Adrenal gland (tissue), 12 donors: ENCODE measurements around the gene TP53RK. TPM values are rescaled to one million over a fixed set of nuclear protein-coding genes. Genes with fewer than 3 reads are reported as not detected.

Experiments used
- DNase-seq, 7 donors: peaks; one replicate each; pipeline ENCODE4 v3.0.0-alpha.2; 2019 to 2020
- H3K27ac ChIP-seq, 5 donors: fragments of 200-600 bp; sonication (generic) in 4 of 5; 1 replicate in 3 of 5; 2 replicates in 2 of 5; pipeline versions ENCODE4 v1.5.1 to v1.8.0; 2016 to 2020; ENCODE audit warnings: mild to moderate bottlenecking in 1 of 5
- H3K27me3 ChIP-seq: fragments of 200-600 bp; 2 replicates; pipeline ENCODE4 v1.8.0; 2021
- H3K36me3 ChIP-seq, 2 donors: fragments of 200-600 bp; replicated peaks in 1 of 2; 1 replicate in 1 of 2; 2 replicates in 1 of 2; pipeline versions ENCODE4 v1.5.1 to v1.8.0; 2018 to 2022
- H3K4me1 ChIP-seq, 2 donors: fragments of 200-600 bp; replicated peaks in 1 of 2; 1 replicate in 1 of 2; 2 replicates in 1 of 2; pipeline versions ENCODE4 v1.5.1 to v1.8.0; 2018 to 2021
- H3K4me3 ChIP-seq, 4 donors: fragments of 200-600 bp; sonication (generic) in 3 of 4; one replicate each; pipeline ENCODE4 v1.5.1; 2016 to 2018
- H3K9me3 ChIP-seq, 3 donors: fragments of 200-600 bp; sonication (generic) in 1 of 3; replicated peaks in 1 of 3; 1 replicate in 2 of 3; 2 replicates in 1 of 3; pipeline versions ENCODE4 v1.5.1 to v1.8.0; 2016 to 2021
- POLR2A ChIP-seq, 2 donors: fragments of 450-650 bp; IDR thresholded peaks; one replicate each; pipeline ENCODE4 v1.6.1; 2017; ENCODE audit warnings: antibody characterized with exemption in 2 of 2, mild to moderate bottlenecking in 2 of 2, moderate library complexity in 1 of 2
- WGBS, 4 donors: extraction: QIAGEN DNeasy Blood & Tissue Kit in 2 of 4; methylation state at CpG; one replicate each; pipeline versions ENCODE4 v1.1.5 to v1.1.7; 2013 to 2017; 5-methylcytosine and 5-hydroxymethylcytosine counted together
- intact Hi-C, 2 donors: fragments of 100-400 bp; cut with DNase I; formaldehyde crosslinking; loops; one replicate each; pipeline versions ENCODE4 v1.14.1 to v1.15.0; 2022 to 2023
- polyA plus RNA-seq, 3 donors: library from polyadenylated mRNA; stranded (reverse); fragments of 200-250 nt in 2 of 3; fragments of 350-450 nt in 1 of 3; fragmentation: Illumina TruSeq in 1 of 3; extraction: RNeasy Lipid Tissue Mini Kit (QIAGEN cat#74804) in 1 of 3; gene quantifications; one replicate each; pipeline ENCODE4 v1.2.3, GENCODE V29; 2013 to 2014
- total RNA-seq, 9 donors: library from RNA; depleted of rRNA in 4 of 9; stranded (reverse); fragments of >200 nt in 4 of 9; fragments of 120-200 nt in 1 of 9; fragmentation: NEBNext Ultra II Directional in 1 of 9; extraction: Animal tissue kit (Norgen Biotek cat#: 25700) in 1 of 9; gene quantifications; one replicate each; pipeline versions ENCODE4 v1.1.0 to v1.2.4, GENCODE V29; 2013 to 2023
- TF ChIP-seq, protein P1 (sequence below), 6 experiments: fragments of 450-650 bp in 4 of 6; fragments of 200-600 bp in 2 of 6; sonication (generic) in 1 of 6; IDR thresholded peaks; 1 replicate in 5 of 6; 2 replicates in 1 of 6; pipeline versions ENCODE4 v1.5.1 to v1.8.0; 2016 to 2021; ENCODE audit warnings: antibody characterized with exemption in 6 of 6, mild to moderate bottlenecking in 2 of 6, moderate library complexity in 1 of 6
- donor health status: healthy with polysubstance abuse.
- donor health status: Bipolar disorder and iron deficiency.
- donor health status: DM: yes; HTN: yes; CAD: no.
- donor health status: DM: no; HTN: no; CAD: no.
- donor health status: DM: no; HTN: no; CAD: no.
- donor health status: DM: yes; HTN: yes; CAD: no.

Gene TP53RK
- total and polyA plus RNA-seq, 12 donors: 8.9 to 35.0 (median 16.9) TPM

DNA sequence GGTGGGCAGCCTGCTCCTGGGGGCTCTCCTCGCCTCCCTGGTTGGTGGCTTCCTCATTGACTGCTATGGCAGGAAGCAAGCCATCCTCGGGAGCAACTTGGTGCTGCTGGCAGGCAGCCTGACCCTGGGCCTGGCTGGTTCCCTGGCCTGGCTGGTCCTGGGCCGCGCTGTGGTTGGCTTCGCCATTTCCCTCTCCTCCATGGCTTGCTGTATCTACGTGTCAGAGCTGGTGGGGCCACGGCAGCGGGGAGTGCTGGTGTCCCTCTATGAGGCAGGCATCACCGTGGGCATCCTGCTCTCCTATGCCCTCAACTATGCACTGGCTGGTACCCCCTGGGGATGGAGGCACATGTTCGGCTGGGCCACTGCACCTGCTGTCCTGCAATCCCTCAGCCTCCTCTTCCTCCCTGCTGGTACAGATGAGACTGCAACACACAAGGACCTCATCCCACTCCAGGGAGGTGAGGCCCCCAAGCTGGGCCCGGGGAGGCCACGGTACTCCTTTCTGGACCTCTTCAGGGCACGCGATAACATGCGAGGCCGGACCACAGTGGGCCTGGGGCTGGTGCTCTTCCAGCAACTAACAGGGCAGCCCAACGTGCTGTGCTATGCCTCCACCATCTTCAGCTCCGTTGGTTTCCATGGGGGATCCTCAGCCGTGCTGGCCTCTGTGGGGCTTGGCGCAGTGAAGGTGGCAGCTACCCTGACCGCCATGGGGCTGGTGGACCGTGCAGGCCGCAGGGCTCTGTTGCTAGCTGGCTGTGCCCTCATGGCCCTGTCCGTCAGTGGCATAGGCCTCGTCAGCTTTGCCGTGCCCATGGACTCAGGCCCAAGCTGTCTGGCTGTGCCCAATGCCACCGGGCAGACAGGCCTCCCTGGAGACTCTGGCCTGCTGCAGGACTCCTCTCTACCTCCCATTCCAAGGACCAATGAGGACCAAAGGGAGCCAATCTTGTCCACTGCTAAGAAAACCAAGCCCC, 36.2 kb upstream of the TP53RK start:
- H3K27ac ChIP-seq: no peak overlapping the region
- TF ChIP-seq, protein P1, sequence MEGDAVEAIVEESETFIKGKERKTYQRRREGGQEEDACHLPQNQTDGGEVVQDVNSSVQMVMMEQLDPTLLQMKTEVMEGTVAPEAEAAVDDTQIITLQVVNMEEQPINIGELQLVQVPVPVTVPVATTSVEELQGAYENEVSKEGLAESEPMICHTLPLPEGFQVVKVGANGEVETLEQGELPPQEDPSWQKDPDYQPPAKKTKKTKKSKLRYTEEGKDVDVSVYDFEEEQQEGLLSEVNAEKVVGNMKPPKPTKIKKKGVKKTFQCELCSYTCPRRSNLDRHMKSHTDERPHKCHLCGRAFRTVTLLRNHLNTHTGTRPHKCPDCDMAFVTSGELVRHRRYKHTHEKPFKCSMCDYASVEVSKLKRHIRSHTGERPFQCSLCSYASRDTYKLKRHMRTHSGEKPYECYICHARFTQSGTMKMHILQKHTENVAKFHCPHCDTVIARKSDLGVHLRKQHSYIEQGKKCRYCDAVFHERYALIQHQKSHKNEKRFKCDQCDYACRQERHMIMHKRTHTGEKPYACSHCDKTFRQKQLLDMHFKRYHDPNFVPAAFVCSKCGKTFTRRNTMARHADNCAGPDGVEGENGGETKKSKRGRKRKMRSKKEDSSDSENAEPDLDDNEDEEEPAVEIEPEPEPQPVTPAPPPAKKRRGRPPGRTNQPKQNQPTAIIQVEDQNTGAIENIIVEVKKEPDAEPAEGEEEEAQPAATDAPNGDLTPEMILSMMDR (IDR thresholded peaks at IDR 0.05): no peak
- no peak for TF ChIP-seq POLR2A (IDR thresholded peaks at IDR 0.05)
- no peaks in the 10 kb centered on the region for H3K9me3 ChIP-seq
- no peak for DNase-seq
- 93 to 95% (median 94%) methylated on average over 3 to 27 of the region's 27 CpGs for WGBS, 4 donors
- intact Hi-C loops: no loop called here
- H3K27me3 ChIP-seq: no peaks in the 10 kb centered on the region
- H3K36me3 ChIP-seq: no peaks in the 10 kb centered on the region
- H3K4me1 ChIP-seq: no peaks in the 10 kb centered on the region
- no peak overlapping the region for H3K4me3 ChIP-seq

DNA sequence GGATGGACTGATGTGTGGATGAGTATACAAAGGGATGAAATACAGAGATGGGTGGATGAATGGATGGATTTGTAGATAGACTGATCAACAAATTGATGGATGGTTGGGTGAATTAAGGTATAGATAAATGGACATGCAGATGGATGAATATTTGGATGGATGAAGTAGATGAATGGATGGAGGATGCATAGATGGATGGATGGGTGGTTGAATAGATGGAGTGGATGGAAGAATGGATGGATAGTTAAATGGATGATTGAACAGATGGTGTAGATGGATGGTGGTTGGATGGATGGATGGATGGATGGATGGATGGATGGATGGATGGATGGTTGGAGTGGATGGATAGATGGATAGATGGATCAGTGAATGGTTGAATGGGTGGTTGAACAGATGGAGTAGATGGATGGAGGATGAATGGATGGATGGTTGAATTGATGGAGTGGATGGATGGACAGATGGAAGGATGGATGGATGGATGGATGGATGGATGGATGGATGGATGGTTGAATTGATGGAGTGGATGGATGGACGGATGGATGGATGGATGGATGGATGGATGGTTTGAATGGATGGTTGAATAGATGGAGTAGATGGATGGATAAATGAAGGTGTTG, 35.2 kb upstream of the TP53RK start:
- Histone ChIP-seq H3K27me3 (no peaks in the 10 kb centered on the region), H3K4me1 (no peaks in the 10 kb centered on the region), H3K9me3 (no peaks in the 10 kb centered on the region), H3K36me3 (no peaks in the 10 kb centered on the region), H3K4me3 (no peak overlapping the region), H3K27ac (no peak overlapping the region)
- no peak for DNase-seq
- 31 to 69% (median 56%) methylated on average over 1 of the region's 1 CpG for WGBS, 4 donors
- intact Hi-C loops: no loop called here
- TF ChIP-seq POLR2A (IDR thresholded peaks at IDR 0.05): no peak
- TF ChIP-seq, protein P1 (IDR thresholded peaks at IDR 0.05): no peak

DNA sequence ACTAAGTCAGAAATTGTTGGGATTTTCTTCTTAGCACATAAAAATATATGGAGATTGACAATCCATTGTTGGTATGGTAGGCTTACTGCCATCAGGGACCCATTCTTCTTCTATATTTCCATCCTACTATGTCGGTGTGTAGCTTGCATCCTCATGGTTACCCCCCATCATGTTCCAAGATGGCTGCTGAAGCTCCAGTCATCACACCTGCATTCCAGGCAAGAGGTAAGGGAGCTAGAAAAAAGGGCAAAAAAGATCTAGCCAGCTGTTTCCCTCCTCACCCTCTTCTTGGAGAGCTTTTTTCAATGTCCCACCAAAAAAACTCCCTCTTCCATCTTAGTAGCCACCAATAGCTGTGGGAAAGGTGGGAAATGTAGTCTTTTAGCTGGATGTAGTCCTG, 33.8 kb upstream of the TP53RK start:
- no peak overlapping the region for H3K4me3 ChIP-seq
- TF ChIP-seq POLR2A (IDR thresholded peaks at IDR 0.05): no peak
- TF ChIP-seq, protein P1 (IDR thresholded peaks at IDR 0.05): no peak
- WGBS, 4 donors: 94 to 100% (median 96%) methylated on average over 1 of the region's 1 CpG
- no peaks in the 10 kb centered on the region for H3K4me1 ChIP-seq
- intact Hi-C loops: no loop called here
- no peaks in the 10 kb centered on the region for H3K9me3 ChIP-seq
- H3K36me3 ChIP-seq: no peaks in the 10 kb centered on the region
- no peak for DNase-seq
- no peak overlapping the region for H3K27ac ChIP-seq
- no peaks in the 10 kb centered on the region for H3K27me3 ChIP-seq

DNA sequence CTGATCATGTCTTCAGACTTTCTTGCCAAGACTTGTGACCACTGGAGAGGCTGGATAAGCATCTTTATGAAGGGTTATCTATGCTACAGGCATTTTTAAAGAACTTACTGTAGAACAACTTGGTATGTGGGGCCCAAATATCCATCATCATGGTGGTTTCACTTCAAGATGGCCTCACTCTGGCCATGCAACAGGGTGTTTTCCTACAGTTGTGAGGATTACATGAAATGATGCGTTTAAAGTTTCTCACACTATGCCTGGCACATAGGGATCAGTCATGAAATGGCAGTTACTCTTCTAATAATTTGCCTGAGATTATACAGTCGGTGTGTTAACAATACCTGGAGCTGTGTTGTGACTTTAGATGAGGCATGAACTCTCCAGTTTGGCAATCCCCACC, 33.2 kb upstream of the TP53RK start:
- WGBS, 4 donors: 88 to 96% (median 90%) methylated on average over 2 of the region's 2 CpGs

More for the DNA sequence above, 33.2 kb upstream of the TP53RK start:
- TF ChIP-seq, protein P1 (IDR thresholded peaks at IDR 0.05): no peak
- TF ChIP-seq POLR2A (IDR thresholded peaks at IDR 0.05): no peak
- no peaks in the 10 kb centered on the region for H3K4me1 ChIP-seq
- no peaks in the 10 kb centered on the region for H3K36me3 ChIP-seq
- no peak for DNase-seq
- no peak overlapping the region for H3K4me3 ChIP-seq
- H3K9me3 ChIP-seq: no peaks in the 10 kb centered on the region
- H3K27me3 ChIP-seq: no peaks in the 10 kb centered on the region
- intact Hi-C loops: no loop called here
- no peak overlapping the region for H3K27ac ChIP-seq
